IMR-90 (cell line): Measurements from ENCODE around the gene EFHD1. TPM values are rescaled to one million over a fixed set of nuclear protein-coding genes. Genes with fewer than 3 reads are reported as not detected.

ENCODE experiments used
- ATAC-seq: fragments of 200-7000 bp; cut with Tn5 transposase; 2 replicates; pipeline ENCODE4 v1.9.1; 2020; ENCODE audit warnings: low read depth, mild to moderate bottlenecking, moderate library complexity
- BruUV-seq: library from RNA; stranded (reverse); fragments of 400-500 nt; replicated peaks from 2 replicates; lab custom pipeline; 2021; lab: Mats Ljungman, UMichigan
- CTCF ChIA-PET: fragments of 300-600 bp; formaldehyde crosslinking; extraction: SDS; loops from one replicate; lab custom pipeline; 2021; ENCODE audit warnings: antibody characterized with exemption; lab: Yijun Ruan, JAX
- POLR2A ChIA-PET: fragments of 300-600 bp; sonication (Branson Sonifier 250); formaldehyde crosslinking; loops from one replicate; lab custom pipeline; 2022; ENCODE audit warnings: antibody characterized with exemption; ENCODE audit not compliant: unreplicated experiment; lab: Charles Lee
- DNase-seq: peaks from one replicate; pipeline ENCODE4 v3.0.0; 2013
- H2AFZ ChIP-seq: replicated peaks from 2 replicates; pipeline ENCODE3; 2013; ENCODE audit warnings: low read length, mild to moderate bottlenecking; ENCODE audit not compliant: poor library complexity
- H2AK5ac ChIP-seq: 2 replicates; pipeline ENCODE4 v1.6.1; 2013; ENCODE audit warnings: low read depth, low read length, inconsistent platforms
- H2AK9ac ChIP-seq: replicated peaks from 2 replicates; pipeline ENCODE3; 2013; ENCODE audit warnings: mild to moderate bottlenecking, low read depth, low read length, moderate library complexity; ENCODE audit not compliant: poor library complexity
- H2BK120ac ChIP-seq: 2 replicates; pipeline ENCODE4 v1.6.1; 2013; ENCODE audit warnings: low read depth, low read length, inconsistent platforms
- H2BK15ac ChIP-seq: 3 replicates; pipeline ENCODE4 v1.6.1; 2013; ENCODE audit warnings: low read depth, low read length, inconsistent platforms
- H2BK20ac ChIP-seq: 2 replicates; pipeline ENCODE4 v1.6.1; 2013; ENCODE audit warnings: low read depth, mild to moderate bottlenecking, inconsistent platforms, low read length, moderate library complexity
- H2BK5ac ChIP-seq: 2 replicates; pipeline ENCODE4 v1.6.1; 2013; ENCODE audit warnings: mild to moderate bottlenecking, low read depth, low read length, inconsistent platforms; ENCODE audit not compliant: poor library complexity, severe bottlenecking
- H3K14ac ChIP-seq: replicated peaks from 2 replicates; pipeline ENCODE4 v1.6.1; 2013; ENCODE audit warnings: low read depth, low read length, inconsistent platforms
- H3K18ac ChIP-seq: 2 replicates; pipeline ENCODE4 v1.6.1; 2013; ENCODE audit warnings: low read depth, low read length, control low read depth
- H3K23ac ChIP-seq: 2 replicates; pipeline ENCODE4 v1.6.1; 2013; ENCODE audit warnings: low read depth, low read length, inconsistent platforms
- H3K27ac ChIP-seq: 2 replicates; pipeline ENCODE4 v1.5.1; 2013; ENCODE audit warnings: mild to moderate bottlenecking, control low read depth, low read length; ENCODE audit not compliant: insufficient read depth
- H3K27me3 ChIP-seq: 2 replicates; pipeline ENCODE4 v1.6.1; 2013; ENCODE audit warnings: low read length; ENCODE audit not compliant: control insufficient read depth, insufficient read depth
- H3K36me3 ChIP-seq: 2 replicates; pipeline ENCODE4 v1.6.1; 2013; ENCODE audit warnings: low read length, mixed read lengths; ENCODE audit not compliant: control insufficient read depth, insufficient read depth
- H3K4ac ChIP-seq: 2 replicates; pipeline ENCODE4 v1.6.1; 2013; ENCODE audit warnings: low read depth, low read length, inconsistent platforms
- H3K4me1 ChIP-seq: 2 replicates; pipeline ENCODE4 v1.6.1; 2013; ENCODE audit warnings: low read length, mixed read lengths; ENCODE audit not compliant: control insufficient read depth, insufficient read depth
- H3K4me2 ChIP-seq: 2 replicates; pipeline ENCODE4 v1.6.1; 2013; ENCODE audit warnings: low read depth, mild to moderate bottlenecking, control low read depth, low read length, moderate library complexity
- H3K4me3 ChIP-seq: 2 replicates; pipeline ENCODE4 v1.5.1; 2013; ENCODE audit warnings: low read depth, mild to moderate bottlenecking, control low read depth, low read length, moderate library complexity; ENCODE audit not compliant: insufficient read depth
- H3K56ac ChIP-seq: 2 replicates; pipeline ENCODE4 v1.6.1; 2013; ENCODE audit warnings: low read length, inconsistent platforms; ENCODE audit not compliant: insufficient read depth; ENCODE audit errors: extremely low read depth
- H3K79me1 ChIP-seq, 2 experiments: 2 replicates each; pipeline ENCODE4 v1.6.1; 2013; ENCODE audit warnings: low read length in 2 of 2, inconsistent platforms in 1 of 2, low read depth in 1 of 2
- H3K9ac ChIP-seq: 2 replicates; pipeline ENCODE4 v1.6.1; 2013; ENCODE audit warnings: low read depth, low read length, control low read depth
- H3K9me1 ChIP-seq: 2 replicates; pipeline ENCODE4 v1.6.1; 2013; ENCODE audit warnings: low read length, inconsistent platforms; ENCODE audit not compliant: insufficient read depth
- H3K9me3 ChIP-seq: 2 replicates; pipeline ENCODE4 v1.6.1; 2013; ENCODE audit warnings: low read length; ENCODE audit not compliant: control insufficient read depth, insufficient read depth
- H4K20me1 ChIP-seq: 2 replicates; pipeline ENCODE4 v1.6.1; 2013; ENCODE audit warnings: low read length, inconsistent platforms; ENCODE audit not compliant: insufficient read depth
- H4K5ac ChIP-seq: 2 replicates; pipeline ENCODE4 v1.6.1; 2013; ENCODE audit warnings: mild to moderate bottlenecking, low read depth, low read length, control low read depth
- H4K8ac ChIP-seq, 2 experiments: 2 replicates each; pipeline ENCODE4 v1.6.1; 2013; ENCODE audit warnings: low read depth in 2 of 2, low read length in 2 of 2, control low read depth in 1 of 2, inconsistent platforms in 1 of 2
- H4K91ac ChIP-seq: 2 replicates; pipeline ENCODE4 v1.6.1; 2013; ENCODE audit warnings: low read depth, low read length, inconsistent platforms; ENCODE audit not compliant: insufficient read depth
- CEBPB ChIP-seq: IDR thresholded peaks from 2 replicates; pipeline ENCODE4 v1.6.1; 2012; ENCODE audit warnings: low read depth, low read length, improper control_type of control experiment
- CHD1 ChIP-seq: IDR thresholded peaks from 2 replicates; pipeline ENCODE4 v1.6.1; 2012; ENCODE audit warnings: low read depth, low read length, improper control_type of control experiment
- FOS ChIP-seq: fragments of 150-350 bp; IDR thresholded peaks from 2 replicates; pipeline ENCODE4 v1.6.1; 2016; ENCODE audit warnings: low read depth, low read length
- MAFK ChIP-seq: IDR thresholded peaks from 2 replicates; pipeline ENCODE4 v1.6.1; 2012; ENCODE audit warnings: low read depth, low read length, improper control_type of control experiment
- MAZ ChIP-seq: IDR thresholded peaks from 2 replicates; pipeline ENCODE4 v1.6.1; 2012; ENCODE audit warnings: low read depth, mild to moderate bottlenecking, low read length, improper control_type of control experiment, moderate library complexity, borderline replicate concordance
- NFE2L2 ChIP-seq: fragments of 150-350 bp; IDR thresholded peaks from 2 replicates; pipeline ENCODE4 v1.6.1; 2016; ENCODE audit warnings: low read depth, mild to moderate bottlenecking, low read length
- POLR2A ChIP-seq: IDR thresholded peaks from 2 replicates; pipeline ENCODE4 v1.6.1; 2012; ENCODE audit warnings: mild to moderate bottlenecking, low read depth, low read length
- RAD21 ChIP-seq: IDR thresholded peaks from 2 replicates; pipeline ENCODE4 v1.6.1; 2012; ENCODE audit warnings: low read length, improper control_type of control experiment
- RCOR1 ChIP-seq: IDR thresholded peaks from 2 replicates; pipeline ENCODE4 v1.6.1; 2012; ENCODE audit warnings: mild to moderate bottlenecking, low read length, improper control_type of control experiment; ENCODE audit not compliant: insufficient replicate concordance
- RFX5 ChIP-seq: IDR thresholded peaks from 2 replicates; pipeline ENCODE4 v1.8.0; 2012; ENCODE audit warnings: low read depth, mild to moderate bottlenecking, low read length, moderate library complexity
- SMC3 ChIP-seq: fragments of 150-350 bp; IDR thresholded peaks from 2 replicates; pipeline ENCODE4 v1.6.1; 2016; ENCODE audit warnings: low read depth, mild to moderate bottlenecking, antibody characterized with exemption, low read length, moderate library complexity
- WGBS, 2 experiments: methylation state at CpG; one replicate each; pipeline versions ENCODE4 v1.1.5 to v1.1.7; 2013; ENCODE audit warnings: missing lambda C conversion rate in 2 of 2; ENCODE audit not compliant: insufficient read length in 1 of 2; ENCODE audit errors: extremely low coverage in 2 of 2; 5-methylcytosine and 5-hydroxymethylcytosine counted together
- dilution Hi-C: fragments of 300-500 bp; cut with HindIII; formaldehyde crosslinking; loops from one replicate; pipeline ENCODE4 v1.14.3; 2018; ENCODE audit warnings: low sequenced_read_pairs; ENCODE audit not compliant: unreplicated experiment
- in situ Hi-C: fragments of 300-500 bp; cut with MboI; formaldehyde crosslinking; loops from 3 replicates; pipeline ENCODE4 v1.14.3; 2019; ENCODE audit warnings: low sequenced_read_pairs, inconsistent platforms, mixed read lengths
- intact Hi-C: fragments of 100-400 bp; cut with micrococcal nuclease; formaldehyde crosslinking; loops from 2 replicates; pipeline ENCODE4 v1.10.0; 2022
- polyA plus RNA-seq, 3 experiments: library from polyadenylated mRNA; depleted of rRNA; stranded (reverse); fragments of >200 nt; gene quantifications; 2 replicates each; pipeline ENCODE4 v1.2.3, GENCODE V29; 2012; ENCODE audit warnings: low replicate concordance in 1 of 3
- total RNA-seq: library from RNA; depleted of rRNA; stranded (reverse); fragments of >200 nt; gene quantifications from 2 replicates; pipeline ENCODE4 v1.2.3, GENCODE V29; 2012
- TF ChIP-seq, protein P1 (sequence below): fragments of 150-350 bp; IDR thresholded peaks from 2 replicates; pipeline ENCODE4 v1.6.1; 2016; ENCODE audit warnings: low read depth, mild to moderate bottlenecking, low read length, moderate library complexity, borderline replicate concordance
- TF ChIP-seq, protein P2 (sequence below): fragments of 150-350 bp; IDR thresholded peaks from 2 replicates; pipeline ENCODE4 v1.6.1; 2017; ENCODE audit warnings: mild to moderate bottlenecking, antibody characterized with exemption, low read length, low read depth
- TF ChIP-seq, protein P3 (sequence below): conservative IDR thresholded peaks from 2 replicates; pipeline ENCODE4 v1.5.1; 2012; ENCODE audit warnings: mild to moderate bottlenecking, low read depth, low read length, improper control_type of control experiment

The EFHD1 gene
- total and polyA plus RNA-seq, 2 of the 4 experiments (the other 2 are of a cell fraction): 0.27 TPM; not detected in 1

DNA sequence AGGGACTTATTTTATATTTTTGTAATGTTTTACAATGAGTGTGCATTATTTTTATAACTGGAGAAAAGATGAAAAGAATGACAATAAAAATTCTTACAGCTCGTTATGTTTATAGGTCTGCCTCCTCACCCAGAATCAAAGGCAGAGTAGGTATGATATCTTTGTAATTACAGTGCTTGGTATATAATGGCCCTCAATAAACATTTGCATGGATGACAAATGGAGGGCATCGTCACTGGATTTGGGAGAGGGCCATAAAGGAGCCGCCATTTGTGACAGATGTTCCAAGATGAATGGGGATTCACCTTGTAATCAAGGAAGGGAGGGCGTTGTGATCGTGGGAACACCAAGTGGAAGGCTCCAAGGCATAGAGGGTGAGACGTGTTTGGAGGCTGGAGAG is 41.1 kb downstream of the EFHD1 start:
- intact Hi-C loops (no loop called here), dilution Hi-C loops (no loop called here), in situ Hi-C loops (no loop called here)
- Histone ChIP-seq H3K4me2 (no peak overlapping the region), H3K4ac (no peak overlapping the region), H3K4me3 (no peak overlapping the region), H2AK5ac (no peak overlapping the region), H3K23ac (no peak overlapping the region), H3K27me3 (peaks cover 2% of the 10 kb centered on the region; the same call in 1 of the 2 replicates), H3K4me1 (no peaks in the 10 kb centered on the region), H2AK9ac (no peak overlapping the region), H3K36me3 (no peaks in the 10 kb centered on the region), H3K56ac (no peak overlapping the region), H4K8ac (no peak overlapping the region), H3K9me3 (no peaks in the 10 kb centered on the region), H3K14ac (no peak overlapping the region), H2BK120ac (no peak overlapping the region), H2BK15ac (no peak overlapping the region), H3K9ac (no peak overlapping the region), H3K9me1 (no peaks in the 10 kb centered on the region; the same call in 1 of the 2 replicates), H3K79me1 (no peaks in the 10 kb centered on the region), H3K18ac (no peak overlapping the region), H3K27ac (no peak overlapping the region), H4K91ac (no peak overlapping the region), H2BK5ac (no peak overlapping the region), H2BK20ac (no peak overlapping the region), H4K5ac (no peak overlapping the region), H2AFZ (no peak overlapping the region), H4K20me1 (no peaks in the 10 kb centered on the region)
- DNase-seq: no peak
- WGBS, 2 experiments: 56% methylated on average over 3 of the region's 6 CpGs; no CpG with 5 or more reads in 1 of the 2 experiments
- POLR2A ChIA-PET: no interaction called here
- no TSS peak for BruUV-seq
- CTCF ChIA-PET: no interaction called here
- ATAC-seq: no peak
- TF ChIP-seq RAD21: no peak
- no peak for TF ChIP-seq POLR2A
- TF ChIP-seq SMC3: no peak
- no peak for TF ChIP-seq RFX5
- TF ChIP-seq RCOR1: no peak
- no peak for TF ChIP-seq MAFK
- TF ChIP-seq MAZ: no peak
- TF ChIP-seq, protein P1, sequence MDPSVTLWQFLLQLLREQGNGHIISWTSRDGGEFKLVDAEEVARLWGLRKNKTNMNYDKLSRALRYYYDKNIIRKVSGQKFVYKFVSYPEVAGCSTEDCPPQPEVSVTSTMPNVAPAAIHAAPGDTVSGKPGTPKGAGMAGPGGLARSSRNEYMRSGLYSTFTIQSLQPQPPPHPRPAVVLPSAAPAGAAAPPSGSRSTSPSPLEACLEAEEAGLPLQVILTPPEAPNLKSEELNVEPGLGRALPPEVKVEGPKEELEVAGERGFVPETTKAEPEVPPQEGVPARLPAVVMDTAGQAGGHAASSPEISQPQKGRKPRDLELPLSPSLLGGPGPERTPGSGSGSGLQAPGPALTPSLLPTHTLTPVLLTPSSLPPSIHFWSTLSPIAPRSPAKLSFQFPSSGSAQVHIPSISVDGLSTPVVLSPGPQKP: no peak
- TF ChIP-seq, protein P2, sequence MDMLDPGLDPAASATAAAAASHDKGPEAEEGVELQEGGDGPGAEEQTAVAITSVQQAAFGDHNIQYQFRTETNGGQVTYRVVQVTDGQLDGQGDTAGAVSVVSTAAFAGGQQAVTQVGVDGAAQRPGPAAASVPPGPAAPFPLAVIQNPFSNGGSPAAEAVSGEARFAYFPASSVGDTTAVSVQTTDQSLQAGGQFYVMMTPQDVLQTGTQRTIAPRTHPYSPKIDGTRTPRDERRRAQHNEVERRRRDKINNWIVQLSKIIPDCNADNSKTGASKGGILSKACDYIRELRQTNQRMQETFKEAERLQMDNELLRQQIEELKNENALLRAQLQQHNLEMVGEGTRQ: no peak
- TF ChIP-seq FOS: no peak
- no peak for TF ChIP-seq CHD1
- no peak for TF ChIP-seq NFE2L2
- TF ChIP-seq, protein P3, sequence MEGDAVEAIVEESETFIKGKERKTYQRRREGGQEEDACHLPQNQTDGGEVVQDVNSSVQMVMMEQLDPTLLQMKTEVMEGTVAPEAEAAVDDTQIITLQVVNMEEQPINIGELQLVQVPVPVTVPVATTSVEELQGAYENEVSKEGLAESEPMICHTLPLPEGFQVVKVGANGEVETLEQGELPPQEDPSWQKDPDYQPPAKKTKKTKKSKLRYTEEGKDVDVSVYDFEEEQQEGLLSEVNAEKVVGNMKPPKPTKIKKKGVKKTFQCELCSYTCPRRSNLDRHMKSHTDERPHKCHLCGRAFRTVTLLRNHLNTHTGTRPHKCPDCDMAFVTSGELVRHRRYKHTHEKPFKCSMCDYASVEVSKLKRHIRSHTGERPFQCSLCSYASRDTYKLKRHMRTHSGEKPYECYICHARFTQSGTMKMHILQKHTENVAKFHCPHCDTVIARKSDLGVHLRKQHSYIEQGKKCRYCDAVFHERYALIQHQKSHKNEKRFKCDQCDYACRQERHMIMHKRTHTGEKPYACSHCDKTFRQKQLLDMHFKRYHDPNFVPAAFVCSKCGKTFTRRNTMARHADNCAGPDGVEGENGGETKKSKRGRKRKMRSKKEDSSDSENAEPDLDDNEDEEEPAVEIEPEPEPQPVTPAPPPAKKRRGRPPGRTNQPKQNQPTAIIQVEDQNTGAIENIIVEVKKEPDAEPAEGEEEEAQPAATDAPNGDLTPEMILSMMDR: no peak
- TF ChIP-seq CEBPB: no peak
